ENCODE measurements around the gene RGPD8. TPM values are rescaled to one million over a fixed set of nuclear protein-coding genes. Genes with fewer than 3 reads are reported as not detected.

Gene RGPD8
- total RNA-seq, 1 experiment from 2014 or later, result 8.1 TPM

- H3K9me3 Mint-ChIP-seq, result no peaks in the 10 kb centered on the region
- Histone ChIP-seq H3K9ac (ENCODE audit: extremely low read depth, insufficient read length, low read length) (no peak overlapping the region), H4K8ac (replicated peaks; ENCODE audit: insufficient read length, low read depth, low read length) (no peak overlapping the region), H2BK120ac (ENCODE audit: low read depth, low read length, poor library complexity, severe bottlenecking) (no peak overlapping the region), H3K9me3 (ENCODE audit: control insufficient read depth, low read depth, low read length) (no peaks in the 10 kb centered on the region), H3K4me2 (ENCODE audit: insufficient read depth, insufficient read length, low read length) (no peak overlapping the region), H3K79me1 (ENCODE audit: insufficient read depth, low read depth, low read length, poor library complexity, severe bottlenecking) (no peaks in the 10 kb centered on the region), H3K56ac (ENCODE audit: insufficient read length, low read depth, low read length) (no peak overlapping the region), H2AFZ (ENCODE audit: low read length) (no peak overlapping the region), H3K27ac (ENCODE audit: insufficient read length, low read depth, low read length) (no peak overlapping the region), H2BK20ac (ENCODE audit: low read depth, low read length, poor library complexity, severe bottlenecking) (no peak overlapping the region), H3T11ph (ENCODE audit: low read length) (no peak overlapping the region), H3K18ac (ENCODE audit: insufficient read length, low read depth, low read length) (no peak overlapping the region), H2BK5ac (ENCODE audit: insufficient read length, low read length) (no peak overlapping the region), H3K23ac (ENCODE audit: insufficient read length, low read depth, low read length) (no peak overlapping the region), H3K4ac (ENCODE audit: low read depth, low read length) (no peak overlapping the region), H4K91ac (ENCODE audit: insufficient read length, low read depth, low read length) (no peak overlapping the region), H3K14ac (ENCODE audit: insufficient read depth, low read length) (no peak overlapping the region), H3K4me1 (ENCODE audit: insufficient read depth, low read length) (no peaks in the 10 kb centered on the region), H2BK15ac (ENCODE audit: low read depth, low read length) (no peak overlapping the region), H2BK12ac (ENCODE audit: insufficient read length, low read depth, low read length) (no peak overlapping the region), H4K20me1 (ENCODE audit: control insufficient read depth, insufficient read depth, insufficient read length) (no peaks in the 10 kb centered on the region), H3K23me2 (ENCODE audit: insufficient read length, low read depth, low read length, poor library complexity, severe bottlenecking) (no peaks in the 10 kb centered on the region), H2AK5ac (ENCODE audit: insufficient read length, low read length) (no peak overlapping the region), H4K5ac (ENCODE audit: insufficient read length, low read depth, low read length) (no peak overlapping the region), H3K79me2 (ENCODE audit: insufficient read depth, low read length) (no peaks in the 10 kb centered on the region; the same call in 1 of the 2 replicates), H3K27me3 (ENCODE audit: insufficient read depth, low read length) (no peaks in the 10 kb centered on the region)
- WGBS (ENCODE audit: extremely low coverage, insufficient read length, low lambda C conversion rate), result no CpG with 5 or more reads among the region's 1 CpG
- H3K27me3 Mint-ChIP-seq (ENCODE audit: low read depth), result peaks cover 5% of the 10 kb centered on the region; the same call in 1 of the 2 replicates
- DNase-seq, result no peak
- no peak overlapping the region for H3K4me3 Mint-ChIP-seq
- peaks cover 4% of the 10 kb centered on the region in 2 experiments; a peak in 3 of 4 replicates for H3K4me1 Mint-ChIP-seq
- no peak for TF ChIP-seq CTCF (conservative IDR thresholded peaks at IDR 0.05)
- no peak overlapping the region for H3K27ac Mint-ChIP-seq
- H3K36me3 Mint-ChIP-seq (ENCODE audit: insufficient read depth in 1 of 3, low read depth in 3 of 3), result no peaks in the 10 kb centered on the region
Observed at GRCh38 chr2:112463256-112463655, 29.8 kb upstream of the RGPD8 start.

All from H9 (cell line).